WTC11 (cell line): ENCODE measurements around the gene CD163L1. TPM values are rescaled to one million over a fixed set of nuclear protein-coding genes. Genes with fewer than 3 reads are reported as not detected.

Source experiments
- ATAC-seq: fragments of 200-7000 bp; cut with Tn5 transposase; 2 replicates; pipeline ENCODE4 v1.10.0; 2021; ENCODE audit warnings: mild to moderate bottlenecking, moderate library complexity
- CTCF ChIA-PET: fragments of 300-600 bp; sonication (Branson Sonifier 250); formaldehyde crosslinking; loops from one replicate; lab custom pipeline; 2021; ENCODE audit warnings: antibody characterized with exemption; lab: Charles Lee
- POLR2A ChIA-PET: fragments of 350-600 bp; sonication (Branson Sonifier 250); formaldehyde crosslinking; loops from one replicate; lab custom pipeline; 2021; ENCODE audit warnings: antibody characterized with exemption; lab: Charles Lee
- DNase-seq: peaks from one replicate; pipeline ENCODE4 v3.0.0; 2021; ENCODE audit warnings: low spot score
- H3K27ac Mint-ChIP-seq: 2 replicates; pipeline ENCODE4 v1.8.0; 2021; ENCODE audit warnings: mixed read lengths
- H3K27me3 Mint-ChIP-seq: 2 replicates; pipeline ENCODE4 v1.8.0; 2021; ENCODE audit warnings: low read depth, mild to moderate bottlenecking, moderate library complexity, mixed read lengths
- H3K36me3 Mint-ChIP-seq: 2 replicates; pipeline ENCODE4 v1.8.0; 2021; ENCODE audit warnings: mixed read lengths
- H3K4me1 Mint-ChIP-seq: 2 replicates; pipeline ENCODE4 v1.8.0; 2022; ENCODE audit warnings: mixed read lengths
- H3K4me3 Mint-ChIP-seq: 2 replicates; pipeline ENCODE4 v1.8.0; 2021; ENCODE audit warnings: mild to moderate bottlenecking, moderate library complexity, mixed read lengths
- H3K9me3 Mint-ChIP-seq: 2 replicates; pipeline ENCODE4 v1.8.0; 2021; ENCODE audit warnings: mixed read lengths
- CREB1 ChIP-seq: sonication (generic); formaldehyde crosslinking; IDR thresholded peaks from 2 replicates; pipeline ENCODE4 v1.8.0; 2023; ENCODE audit warnings: mild to moderate bottlenecking, missing genetic modification reagents
- E2F1 ChIP-seq: sonication (generic); formaldehyde crosslinking; IDR thresholded peaks from 2 replicates; pipeline ENCODE4 v1.8.0; 2022; ENCODE audit warnings: mild to moderate bottlenecking, missing genetic modification reagents
- ESRRA ChIP-seq: sonication (generic); formaldehyde crosslinking; IDR thresholded peaks from 2 replicates; pipeline ENCODE4 v1.8.1; 2022; ENCODE audit warnings: mild to moderate bottlenecking, missing genetic modification reagents, borderline replicate concordance
- FOXJ3 ChIP-seq: sonication (generic); formaldehyde crosslinking; IDR thresholded peaks from 2 replicates; pipeline ENCODE4 v1.9.0; 2021; ENCODE audit warnings: missing genetic modification reagents, mild to moderate bottlenecking, borderline replicate concordance
- GABPB1 ChIP-seq: sonication (generic); formaldehyde crosslinking; IDR thresholded peaks from 2 replicates; pipeline ENCODE4 v1.8.1; 2023; ENCODE audit warnings: mild to moderate bottlenecking, missing genetic modification reagents
- GRHL2 ChIP-seq: fragments of 250-450 bp; sonication (Bioruptor Pico); IDR thresholded peaks from 2 replicates; pipeline ENCODE4 v1.8.0; 2022; ENCODE audit warnings: mild to moderate bottlenecking, moderate library complexity; ENCODE audit not compliant: insufficient replicate concordance, severe bottlenecking
- GTF2I ChIP-seq: fragments of 250-450 bp; sonication (Bioruptor Pico); conservative IDR thresholded peaks from 2 replicates; pipeline ENCODE4 v1.4.0; 2021; ENCODE audit warnings: mild to moderate bottlenecking
- IRF2 ChIP-seq: sonication (generic); formaldehyde crosslinking; IDR thresholded peaks from 2 replicates; pipeline ENCODE4 v1.8.0; 2022; ENCODE audit warnings: low read depth, missing genetic modification reagents, borderline replicate concordance
- JUN ChIP-seq: sonication (generic); formaldehyde crosslinking; IDR thresholded peaks from 2 replicates; pipeline ENCODE4 v1.8.0; 2023; ENCODE audit warnings: mild to moderate bottlenecking, missing genetic modification reagents
- KAT7 ChIP-seq: sonication (generic); formaldehyde crosslinking; IDR thresholded peaks from 2 replicates; pipeline ENCODE4 v1.8.1; 2023; ENCODE audit warnings: missing genetic modification reagents, mild to moderate bottlenecking, borderline replicate concordance
- MXD4 ChIP-seq: fragments of 250-450 bp; sonication (Bioruptor Pico); IDR thresholded peaks from 2 replicates; pipeline ENCODE4 v1.8.0; 2021; ENCODE audit warnings: mild to moderate bottlenecking, moderate library complexity, borderline replicate concordance
- NFYB ChIP-seq: sonication (generic); formaldehyde crosslinking; conservative IDR thresholded peaks from 2 replicates; pipeline ENCODE4 v1.8.0; 2022; ENCODE audit warnings: low read depth, missing genetic modification reagents
- OVOL2 ChIP-seq: fragments of 250-450 bp; sonication (Bioruptor Pico); IDR thresholded peaks from 2 replicates; pipeline ENCODE4 v1.9.0; 2021; ENCODE audit warnings: mild to moderate bottlenecking, borderline replicate concordance
- PRRX2 ChIP-seq: fragments of 250-450 bp; sonication (Bioruptor Pico); IDR thresholded peaks from 2 replicates; pipeline ENCODE4 v1.8.0; 2021; ENCODE audit warnings: mild to moderate bottlenecking
- RORB ChIP-seq: fragments of 250-450 bp; sonication (Bioruptor Pico); IDR thresholded peaks from 2 replicates; pipeline ENCODE4 v1.9.0; 2021; ENCODE audit warnings: mild to moderate bottlenecking
- SP1 ChIP-seq: sonication (generic); formaldehyde crosslinking; conservative IDR thresholded peaks from 2 replicates; pipeline ENCODE4 v1.8.1; 2022; ENCODE audit warnings: missing genetic modification reagents
- STAT6 ChIP-seq: sonication (generic); formaldehyde crosslinking; conservative IDR thresholded peaks from 2 replicates; pipeline ENCODE4 v1.8.1; 2023; ENCODE audit warnings: mild to moderate bottlenecking, low read depth, missing genetic modification reagents, moderate library complexity
- TP53 ChIP-seq: sonication (generic); formaldehyde crosslinking; IDR thresholded peaks from 2 replicates; pipeline ENCODE4 v1.8.1; 2023; ENCODE audit warnings: mild to moderate bottlenecking, missing genetic modification reagents
- ZMAT4 ChIP-seq: fragments of 250-450 bp; sonication (Bioruptor Pico); IDR thresholded peaks from 2 replicates; pipeline ENCODE4 v1.9.0; 2021; ENCODE audit warnings: mild to moderate bottlenecking
- ZNF219 ChIP-seq: sonication (generic); formaldehyde crosslinking; IDR thresholded peaks from 2 replicates; pipeline ENCODE4 v1.8.0; 2023; ENCODE audit warnings: missing genetic modification reagents, mild to moderate bottlenecking, borderline replicate concordance
- ZNF512 ChIP-seq: sonication (generic); formaldehyde crosslinking; IDR thresholded peaks from 2 replicates; pipeline ENCODE4 v1.8.1; 2022; ENCODE audit warnings: missing genetic modification reagents, borderline replicate concordance
- ZSCAN18 ChIP-seq: fragments of 250-450 bp; sonication (Bioruptor Pico); IDR thresholded peaks from 2 replicates; pipeline ENCODE4 v2.1.2; 2022; ENCODE audit warnings: mild to moderate bottlenecking, moderate library complexity
- total RNA-seq: library from RNA; stranded (reverse); gene quantifications from 3 replicates; pipeline ENCODE4 v1.2.3, GENCODE V29; 2021
- TF ChIP-seq, protein P1 (sequence below): sonication (generic); formaldehyde crosslinking; IDR thresholded peaks from 2 replicates; pipeline ENCODE4 v1.8.0; 2022; ENCODE audit warnings: mild to moderate bottlenecking, missing genetic modification reagents
- TF ChIP-seq, protein P2 (sequence below): sonication (generic); formaldehyde crosslinking; IDR thresholded peaks from 2 replicates; pipeline ENCODE4 v1.8.1; 2022; ENCODE audit warnings: low read depth, missing genetic modification reagents, borderline replicate concordance
- TF ChIP-seq, protein P3 (sequence below): sonication (generic); formaldehyde crosslinking; IDR thresholded peaks from 2 replicates; pipeline ENCODE4 v1.8.1; 2022; ENCODE audit warnings: mild to moderate bottlenecking, moderate library complexity, missing genetic modification reagents

The CD163L1 gene
- total RNA-seq, 1 experiment from 2014 or later: 0.26 TPM

- TF ChIP-seq TP53 (CRISPR knock-in tag) (no peak), KAT7 (CRISPR knock-in tag) (no peak), OVOL2 (no peak), ESRRA (CRISPR knock-in tag) (no peak), FOXJ3 (no peak), ZSCAN18 (no peak), MXD4 (CRISPR knock-in tag) (no peak)
- TF ChIP-seq, protein P1, sequence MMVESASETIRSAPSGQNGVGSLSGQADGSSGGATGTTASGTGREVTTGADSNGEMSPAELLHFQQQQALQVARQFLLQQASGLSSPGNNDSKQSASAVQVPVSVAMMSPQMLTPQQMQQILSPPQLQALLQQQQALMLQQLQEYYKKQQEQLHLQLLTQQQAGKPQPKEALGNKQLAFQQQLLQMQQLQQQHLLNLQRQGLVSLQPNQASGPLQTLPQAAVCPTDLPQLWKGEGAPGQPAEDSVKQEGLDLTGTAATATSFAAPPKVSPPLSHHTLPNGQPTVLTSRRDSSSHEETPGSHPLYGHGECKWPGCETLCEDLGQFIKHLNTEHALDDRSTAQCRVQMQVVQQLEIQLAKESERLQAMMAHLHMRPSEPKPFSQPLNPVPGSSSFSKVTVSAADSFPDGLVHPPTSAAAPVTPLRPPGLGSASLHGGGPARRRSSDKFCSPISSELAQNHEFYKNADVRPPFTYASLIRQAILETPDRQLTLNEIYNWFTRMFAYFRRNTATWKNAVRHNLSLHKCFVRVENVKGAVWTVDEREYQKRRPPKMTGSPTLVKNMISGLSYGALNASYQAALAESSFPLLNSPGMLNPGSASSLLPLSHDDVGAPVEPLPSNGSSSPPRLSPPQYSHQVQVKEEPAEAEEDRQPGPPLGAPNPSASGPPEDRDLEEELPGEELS (CRISPR knock-in tag): no peak
- H3K9me3 Mint-ChIP-seq: peaks cover 3% of the 10 kb centered on the region
- ChIA-PET CTCF (no interaction called here), POLR2A (no interaction called here)
- H3K27ac Mint-ChIP-seq: no peak overlapping the region
- no peak for DNase-seq
- H3K4me1 Mint-ChIP-seq: peaks cover 7% of the 10 kb centered on the region
- no peak for ATAC-seq
- no peak overlapping the region for H3K4me3 Mint-ChIP-seq
- H3K27me3 Mint-ChIP-seq: no peaks in the 10 kb centered on the region
- peaks cover 3% of the 10 kb centered on the region for H3K36me3 Mint-ChIP-seq
Measured at GRCh38 chr12:7351177-7351576, 92.8 kb downstream of the CD163L1 start.

- no peak overlapping the region for H3K4me3 Mint-ChIP-seq
- H3K27ac Mint-ChIP-seq: no peak overlapping the region
- CTCF ChIA-PET: no interaction called here
Measured at GRCh38 chr12:7349418-7349817, 94.5 kb downstream of the CD163L1 start.

More at GRCh38 chr12:7349418-7349817, 94.5 kb downstream of the CD163L1 start:
- Mint-ChIP-seq H3K4me1 (peaks cover 7% of the 10 kb centered on the region), H3K9me3 (peaks cover 21% of the 10 kb centered on the region), H3K36me3 (peaks cover 16% of the 10 kb centered on the region)
- ATAC-seq (no peak), DNase-seq (no peak)
- POLR2A ChIA-PET: no interaction called here
- TF ChIP-seq NFYB (CRISPR knock-in tag) (no peak), GRHL2 (no peak), CREB1 (CRISPR knock-in tag) (no peak), RORB (CRISPR knock-in tag) (no peak), PRRX2 (no peak), IRF2 (CRISPR knock-in tag) (no peak), ZMAT4 (CRISPR knock-in tag) (no peak), STAT6 (CRISPR knock-in tag) (no peak), FOXJ3 (no peak), KAT7 (CRISPR knock-in tag) (no peak), GABPB1 (CRISPR knock-in tag) (no peak), ZNF512 (CRISPR knock-in tag) (no peak), SP1 (CRISPR knock-in tag) (no peak), GTF2I (CRISPR knock-in tag) (no peak), JUN (CRISPR knock-in tag) (no peak), ZNF219 (CRISPR knock-in tag) (no peak), E2F1 (CRISPR knock-in tag) (no peak)
- TF ChIP-seq, protein P2, sequence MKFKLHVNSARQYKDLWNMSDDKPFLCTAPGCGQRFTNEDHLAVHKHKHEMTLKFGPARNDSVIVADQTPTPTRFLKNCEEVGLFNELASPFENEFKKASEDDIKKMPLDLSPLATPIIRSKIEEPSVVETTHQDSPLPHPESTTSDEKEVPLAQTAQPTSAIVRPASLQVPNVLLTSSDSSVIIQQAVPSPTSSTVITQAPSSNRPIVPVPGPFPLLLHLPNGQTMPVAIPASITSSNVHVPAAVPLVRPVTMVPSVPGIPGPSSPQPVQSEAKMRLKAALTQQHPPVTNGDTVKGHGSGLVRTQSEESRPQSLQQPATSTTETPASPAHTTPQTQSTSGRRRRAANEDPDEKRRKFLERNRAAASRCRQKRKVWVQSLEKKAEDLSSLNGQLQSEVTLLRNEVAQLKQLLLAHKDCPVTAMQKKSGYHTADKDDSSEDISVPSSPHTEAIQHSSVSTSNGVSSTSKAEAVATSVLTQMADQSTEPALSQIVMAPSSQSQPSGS (CRISPR knock-in tag): no peak
- TF ChIP-seq, protein P3, sequence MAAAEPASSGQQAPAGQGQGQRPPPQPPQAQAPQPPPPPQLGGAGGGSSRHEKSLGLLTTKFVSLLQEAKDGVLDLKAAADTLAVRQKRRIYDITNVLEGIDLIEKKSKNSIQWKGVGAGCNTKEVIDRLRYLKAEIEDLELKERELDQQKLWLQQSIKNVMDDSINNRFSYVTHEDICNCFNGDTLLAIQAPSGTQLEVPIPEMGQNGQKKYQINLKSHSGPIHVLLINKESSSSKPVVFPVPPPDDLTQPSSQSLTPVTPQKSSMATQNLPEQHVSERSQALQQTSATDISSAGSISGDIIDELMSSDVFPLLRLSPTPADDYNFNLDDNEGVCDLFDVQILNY (CRISPR knock-in tag): no peak
- TF ChIP-seq, all 79 proteins: peak for 0
- no peaks in the 10 kb centered on the region; the same call in 1 of the 2 replicates for H3K27me3 Mint-ChIP-seq
